H9 (cell line): ENCODE results near the gene MAP2K7. TPM values are rescaled to one million over a fixed set of nuclear protein-coding genes. Genes with fewer than 3 reads are reported as not detected.

Experiments used
- DNase-seq: peaks from one replicate; pipeline ENCODE4 v3.0.0-alpha.2; 2017
- H2AFZ ChIP-seq: one replicate; pipeline ENCODE4 v1.6.1; 2013; ENCODE audit warnings: mild to moderate bottlenecking, low read length, control low read depth, moderate library complexity
- H2AK5ac ChIP-seq: 2 replicates; pipeline ENCODE4 v1.6.1; 2013; ENCODE audit warnings: low read length, control low read depth, mixed read lengths; ENCODE audit not compliant: insufficient read length
- H2BK120ac ChIP-seq: one replicate; pipeline ENCODE4 v1.6.1; 2013; ENCODE audit warnings: low read depth, mild to moderate bottlenecking, low read length, control low read depth, inconsistent platforms; ENCODE audit not compliant: poor library complexity, severe bottlenecking
- H2BK12ac ChIP-seq: 2 replicates; pipeline ENCODE4 v1.6.1; 2013; ENCODE audit warnings: low read length, control low read depth, mixed read lengths, low read depth; ENCODE audit not compliant: insufficient read length
- H2BK15ac ChIP-seq: 2 replicates; pipeline ENCODE4 v1.6.1; 2013; ENCODE audit warnings: low read depth, low read length, control low read depth
- H2BK20ac ChIP-seq: one replicate; pipeline ENCODE4 v1.6.1; 2013; ENCODE audit warnings: low read depth, mild to moderate bottlenecking, low read length, control low read depth, inconsistent platforms; ENCODE audit not compliant: poor library complexity, severe bottlenecking
- H2BK5ac ChIP-seq: 2 replicates; pipeline ENCODE4 v1.6.1; 2013; ENCODE audit warnings: low read length, control low read depth, mixed read lengths; ENCODE audit not compliant: insufficient read length
- H3K14ac ChIP-seq: 2 replicates; pipeline ENCODE4 v1.6.1; 2013; ENCODE audit warnings: low read length, control low read depth; ENCODE audit not compliant: insufficient read depth
- H3K18ac ChIP-seq: 2 replicates; pipeline ENCODE4 v1.6.1; 2013; ENCODE audit warnings: low read depth, mild to moderate bottlenecking, mixed read lengths, low read length, control low read depth; ENCODE audit not compliant: insufficient read length
- H3K23ac ChIP-seq: 2 replicates; pipeline ENCODE4 v1.6.1; 2013; ENCODE audit warnings: low read length, control low read depth, mixed read lengths, low read depth; ENCODE audit not compliant: insufficient read length
- H3K23me2 ChIP-seq: 2 replicates; pipeline ENCODE4 v1.6.1; 2013; ENCODE audit warnings: low read depth, mild to moderate bottlenecking, mixed read lengths, low read length, control low read depth; ENCODE audit not compliant: insufficient read length, poor library complexity, severe bottlenecking
- H3K27ac ChIP-seq: 2 replicates; pipeline ENCODE4 v1.5.1; 2013; ENCODE audit warnings: low read length, control low read depth, mixed read lengths, low read depth; ENCODE audit not compliant: insufficient read length
- H3K27me3 ChIP-seq: 2 replicates; pipeline ENCODE4 v1.6.1; 2013; ENCODE audit warnings: low read length, control low read depth, inconsistent platforms; ENCODE audit not compliant: insufficient read depth
- H3K4ac ChIP-seq: 2 replicates; pipeline ENCODE4 v1.6.1; 2013; ENCODE audit warnings: low read depth, mild to moderate bottlenecking, control low read depth, inconsistent platforms, low read length, moderate library complexity
- H3K4me1 ChIP-seq: 2 replicates; pipeline ENCODE4 v1.6.1; 2013; ENCODE audit warnings: low read length, control low read depth, inconsistent platforms; ENCODE audit not compliant: insufficient read depth
- H3K4me2 ChIP-seq: 2 replicates; pipeline ENCODE4 v1.6.1; 2013; ENCODE audit warnings: low read length, control low read depth, mixed read lengths; ENCODE audit not compliant: insufficient read length, insufficient read depth
- H3K56ac ChIP-seq: 2 replicates; pipeline ENCODE4 v1.6.1; 2013; ENCODE audit warnings: low read depth, mild to moderate bottlenecking, mixed read lengths, low read length, control low read depth; ENCODE audit not compliant: insufficient read length
- H3K79me1 ChIP-seq: 2 replicates; pipeline ENCODE4 v1.6.1; 2013; ENCODE audit warnings: low read depth, mild to moderate bottlenecking, moderate library complexity, low read length, control low read depth, inconsistent platforms; ENCODE audit not compliant: insufficient read depth, poor library complexity, severe bottlenecking
- H3K79me2 ChIP-seq: 2 replicates; pipeline ENCODE4 v1.6.1; 2013; ENCODE audit warnings: low read length, control low read depth, inconsistent platforms; ENCODE audit not compliant: insufficient read depth
- H3K9ac ChIP-seq: 2 replicates; pipeline ENCODE4 v1.6.1; 2013; ENCODE audit warnings: low read length, control low read depth, mixed read lengths; ENCODE audit not compliant: insufficient read length; ENCODE audit errors: extremely low read depth
- H3K9me3 ChIP-seq: one replicate; pipeline ENCODE4 v1.6.1; 2013; ENCODE audit warnings: low read depth, low read length, inconsistent platforms; ENCODE audit not compliant: control insufficient read depth
- H3T11ph ChIP-seq: one replicate; pipeline ENCODE4 v1.6.1; 2013; ENCODE audit warnings: mild to moderate bottlenecking, low read length, control low read depth, inconsistent platforms
- H4K20me1 ChIP-seq: one replicate; pipeline ENCODE4 v1.6.1; 2013; ENCODE audit not compliant: control insufficient read depth, insufficient read length, insufficient read depth
- H4K5ac ChIP-seq: 2 replicates; pipeline ENCODE4 v1.6.1; 2013; ENCODE audit warnings: low read depth, mild to moderate bottlenecking, mixed read lengths, low read length, control low read depth; ENCODE audit not compliant: insufficient read length
- H4K8ac ChIP-seq: replicated peaks from 2 replicates; pipeline ENCODE4 v1.6.1; 2013; ENCODE audit warnings: low read length, control low read depth, mixed read lengths, low read depth; ENCODE audit not compliant: insufficient read length
- H4K91ac ChIP-seq: 2 replicates; pipeline ENCODE4 v1.6.1; 2013; ENCODE audit warnings: low read depth, mild to moderate bottlenecking, moderate library complexity, mixed read lengths, low read length, control low read depth; ENCODE audit not compliant: insufficient read length
- H3K27ac Mint-ChIP-seq, 3 experiments: 2 replicates in 2 of 3; 3 replicates in 1 of 3; pipeline ENCODE4 v1.8.0; 2020 to 2021; ENCODE audit warnings: mixed read lengths in 3 of 3, mild to moderate bottlenecking in 1 of 3, moderate library complexity in 1 of 3
- H3K27me3 Mint-ChIP-seq: 2 replicates; pipeline ENCODE4 v1.8.0; 2021; ENCODE audit warnings: low read depth, mild to moderate bottlenecking, moderate library complexity, mixed read lengths
- H3K36me3 Mint-ChIP-seq, 3 experiments: 2 replicates in 2 of 3; 3 replicates in 1 of 3; pipeline ENCODE4 v1.8.0; 2020 to 2021; ENCODE audit warnings: low read depth in 3 of 3, mixed read lengths in 3 of 3; ENCODE audit not compliant: insufficient read depth in 1 of 3
- H3K4me1 Mint-ChIP-seq, 2 experiments: 2 replicates each; pipeline ENCODE4 v1.8.0; 2020; ENCODE audit warnings: mixed read lengths in 2 of 2
- H3K4me3 Mint-ChIP-seq, 2 experiments: 2 replicates in 1 of 2; 3 replicates in 1 of 2; pipeline ENCODE4 v1.8.0; 2020 to 2021; ENCODE audit warnings: mild to moderate bottlenecking in 2 of 2, mixed read lengths in 2 of 2, moderate library complexity in 1 of 2
- H3K9me3 Mint-ChIP-seq, 2 experiments: 2 replicates in 1 of 2; 3 replicates in 1 of 2; pipeline ENCODE4 v1.8.0; 2020; ENCODE audit warnings: mild to moderate bottlenecking in 2 of 2, mixed read lengths in 2 of 2, moderate library complexity in 1 of 2
- CTCF ChIP-seq: fragments of 200-600 bp; sonication (generic); conservative IDR thresholded peaks from 3 replicates; pipeline ENCODE4 v1.8.0; 2021; ENCODE audit warnings: antibody characterized with exemption, mild to moderate bottlenecking
- WGBS: extraction: QIAGEN DNeasy Blood & Tissue Kit; methylation state at CpG from one replicate; pipeline ENCODE4 v1.1.7; 2013; ENCODE audit warnings: missing lambda C conversion rate, low lambda C conversion rate, mixed read lengths; ENCODE audit not compliant: insufficient read length; ENCODE audit errors: extremely low coverage; 5-methylcytosine and 5-hydroxymethylcytosine counted together
- total RNA-seq: library from RNA; stranded (reverse); gene quantifications from 2 replicates; pipeline ENCODE4 v1.2.1, GENCODE V29; 2021

The MAP2K7 gene
- total RNA-seq, 1 experiment from 2014 or later: 48.1 TPM

- WGBS: no CpG with 5 or more reads among the region's 54 CpGs
- no peak for DNase-seq
- TF ChIP-seq CTCF: no peak
These were observed 6.9 kb downstream of the MAP2K7 start for GRCh38 chr19:7910321-7911161.

More at GRCh38 chr19:7910321-7911161, 6.9 kb downstream of the MAP2K7 start:
- H4K20me1 ChIP-seq: no peaks in the 10 kb centered on the region
- no peak overlapping the region for H3K14ac ChIP-seq
- H2BK5ac ChIP-seq: no peak overlapping the region
- H4K91ac ChIP-seq: no peak overlapping the region
- no peak overlapping the region for H3K27ac Mint-ChIP-seq
- no peak overlapping the region for H3K56ac ChIP-seq
- no peak overlapping the region for H3K23ac ChIP-seq
- H4K5ac ChIP-seq: no peak overlapping the region
- no peaks in the 10 kb centered on the region; the same call in 1 of the 2 replicates for H3K79me2 ChIP-seq
- no peaks in the 10 kb centered on the region for H3K9me3 Mint-ChIP-seq
- H3K4ac ChIP-seq: no peak overlapping the region
- H3T11ph ChIP-seq: no peak overlapping the region
- H2AFZ ChIP-seq: no peak overlapping the region
- H3K4me1 Mint-ChIP-seq: peaks cover 4 to 5% of the 10 kb centered on the region in 2 experiments; a peak in 3 of 4 replicates
- H3K27me3 Mint-ChIP-seq: peaks cover 17% of the 10 kb centered on the region
- H3K18ac ChIP-seq: no peak overlapping the region
- no peak overlapping the region for H3K4me2 ChIP-seq
- H3K36me3 Mint-ChIP-seq: peaks cover 15 to 35% (median 31%) of the 10 kb centered on the region in 3 experiments; a peak in 6 of 7 replicates
- H3K79me1 ChIP-seq: no peaks in the 10 kb centered on the region
- no peak overlapping the region for H3K27ac ChIP-seq
- H3K4me3 Mint-ChIP-seq: no peak overlapping the region
- H2BK120ac ChIP-seq: no peak overlapping the region
- no peak overlapping the region for H2AK5ac ChIP-seq
- H2BK12ac ChIP-seq: no peak overlapping the region
- no peaks in the 10 kb centered on the region for H3K9me3 ChIP-seq
- H3K9ac ChIP-seq: no peak overlapping the region
- peaks cover 4% of the 10 kb centered on the region; the same call in 1 of the 2 replicates for H3K27me3 ChIP-seq
- H4K8ac ChIP-seq: no peak overlapping the region
- peaks cover 3% of the 10 kb centered on the region for H3K23me2 ChIP-seq
- H2BK20ac ChIP-seq: no peak overlapping the region
- H3K4me1 ChIP-seq: no peaks in the 10 kb centered on the region
- no peak overlapping the region for H2BK15ac ChIP-seq
